ENCODE results near the gene ZWILCH. TPM values are rescaled to one million over a fixed set of nuclear protein-coding genes. Genes with fewer than 3 reads are reported as not detected.

The ZWILCH gene
- 20.0 and 23.4 TPM in 2 replicates for total RNA-seq

DNA sequence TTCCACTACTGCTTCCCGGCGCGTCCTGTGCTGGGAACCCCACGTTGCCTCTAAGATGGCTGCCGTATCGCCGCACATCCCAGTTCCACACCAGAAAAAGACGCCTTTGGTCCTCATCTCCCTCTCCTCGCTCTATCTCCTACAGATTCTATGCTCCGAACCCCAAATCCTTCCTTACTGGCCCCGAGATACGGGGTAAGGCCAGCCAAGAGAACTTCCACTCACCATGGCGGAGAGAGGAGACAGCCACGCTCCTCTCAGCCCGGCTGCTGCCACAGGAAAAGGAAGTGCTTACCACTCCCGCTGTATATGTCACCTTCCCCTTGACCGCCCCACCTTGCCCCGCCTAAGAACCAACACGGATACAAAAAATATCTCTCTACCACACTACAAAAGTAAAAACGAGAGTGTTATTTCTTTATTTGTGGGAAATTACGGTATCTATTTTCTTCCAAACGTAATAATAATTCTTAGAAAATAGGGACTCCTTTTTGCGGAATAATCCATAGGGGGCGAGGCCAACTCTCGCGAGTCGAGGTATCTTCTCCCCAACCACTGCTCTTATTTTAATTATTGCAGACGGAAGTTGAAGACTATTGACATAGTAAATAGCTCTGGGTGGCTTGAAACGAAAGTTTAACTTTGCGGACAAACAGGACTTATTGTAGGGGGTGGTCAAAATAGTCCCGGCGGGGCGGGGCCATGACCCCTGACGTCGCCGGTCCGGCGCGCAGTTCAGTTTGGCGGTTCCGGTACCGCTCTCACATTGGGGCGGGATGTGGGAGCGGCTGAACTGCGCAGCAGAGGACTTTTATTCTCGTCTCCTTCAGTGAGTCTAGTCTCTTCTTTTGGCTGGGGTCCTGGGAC, at the start of gene ZWILCH, which contains the start of gene RPL4:
Gene ZWILCH, plus strand, starts transcription at position 764 of the 867 bp plus-strand sequence. Its CDS starts 13 bp downstream, at position 777.
Gene RPL4, minus strand, starts transcription at position 293 of the 867 bp plus-strand sequence. Its CDS starts 65 bp downstream, at position 228.

DNA sequence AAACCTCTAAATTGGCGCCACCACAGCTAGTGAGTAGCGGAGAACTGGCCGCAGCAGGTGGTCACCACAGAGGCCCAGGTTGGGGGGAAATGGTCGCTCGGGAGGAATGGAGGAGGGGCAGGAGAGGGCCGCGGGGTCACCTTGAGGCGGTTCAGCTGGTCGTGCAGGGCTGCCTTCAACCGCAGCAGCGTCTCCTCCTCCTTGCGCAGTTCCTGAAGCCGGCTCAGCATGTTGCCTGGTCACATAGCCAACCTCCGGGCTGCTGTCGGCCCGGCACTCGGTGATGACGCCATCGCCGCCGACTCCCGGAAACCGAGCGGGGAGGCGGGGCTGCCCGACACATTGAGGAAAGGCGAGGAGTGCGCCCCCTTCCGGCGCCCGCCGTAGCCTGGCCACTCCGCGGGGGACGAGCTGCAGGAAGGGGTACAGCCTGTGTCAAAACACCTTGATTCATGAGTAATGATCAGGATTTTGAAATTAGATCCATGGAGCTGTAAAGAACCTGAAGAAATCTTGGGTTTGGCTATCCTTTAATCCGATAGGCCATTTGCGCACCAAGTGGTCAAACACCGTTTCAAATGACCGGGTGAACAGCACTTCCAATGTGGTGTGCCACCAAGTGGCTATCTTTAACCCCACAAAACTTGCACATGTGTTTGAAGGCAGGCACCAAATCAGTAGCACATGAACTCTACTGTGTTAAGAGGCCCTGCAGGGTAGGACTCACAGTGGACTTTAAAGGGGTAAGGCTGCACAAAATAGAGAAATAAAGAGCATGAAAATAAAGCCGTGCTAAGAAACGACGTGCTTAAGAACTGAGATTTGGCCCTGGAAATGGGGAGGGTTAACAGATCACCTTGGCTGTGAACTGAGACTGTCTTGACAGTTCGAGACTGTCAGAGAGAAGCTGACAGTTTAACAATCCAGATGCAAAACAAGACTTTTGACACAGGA, 7.3 kb upstream of the ZWILCH start, which contains the start of gene SNAPC5:
Gene SNAPC5, minus strand, starts transcription at position 261 of the 954 bp plus-strand sequence. Its CDS starts 31 bp downstream, at position 230.

DNA sequence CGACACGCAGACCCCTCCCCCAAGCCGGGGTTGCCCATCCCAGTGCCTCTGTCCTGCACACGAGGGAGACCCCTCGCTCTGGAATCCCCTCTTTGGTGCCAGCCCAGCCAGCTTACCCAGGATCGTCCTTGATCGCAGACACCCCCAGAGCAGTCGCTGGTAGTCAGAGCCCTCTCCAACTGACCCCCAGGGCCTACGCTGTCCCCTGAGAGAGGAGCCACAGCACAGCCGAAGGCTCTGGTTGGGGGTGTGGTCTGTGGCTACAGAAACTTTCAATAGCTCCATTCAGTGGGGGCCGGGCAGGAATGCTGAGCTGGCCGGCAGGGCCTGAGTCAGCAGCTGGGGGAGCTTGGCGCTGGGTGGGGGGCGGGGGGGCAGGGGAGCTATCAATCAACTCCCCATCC, 60.6 kb downstream of the ZWILCH start, which contains the start of gene LCTL:
Gene LCTL, minus strand, starts transcription at position 258 of the 404 bp plus-strand sequence. CDS start 633 bp downstream, outside the sequence.

Other genes with a start within 250 kb of the ZWILCH start
- gene DIS3L, start 211.8 kb upstream of the ZWILCH start, total RNA-seq = 27.2 and 32.6 TPM in 2 replicates
- gene TIPIN, start 148.6 kb upstream of the ZWILCH start, total RNA-seq = 14.2 and 16.8 TPM in 2 replicates
- gene MAP2K1, start 118.4 kb upstream of the ZWILCH start, total RNA-seq = 27.2 and 32.2 TPM in 2 replicates
- 28.0 and 34.7 TPM in 2 replicates for gene SNAPC5, start 7.6 kb upstream of the ZWILCH start, total RNA-seq
- 1,310 and 1,702 TPM in 2 replicates for gene RPL4, start 471 bp upstream of the ZWILCH start, total RNA-seq
- under 0.01 and 0.06 TPM in 2 replicates for gene LCTL, start 60.7 kb downstream of the ZWILCH start, total RNA-seq
- 55.4 and 73.9 TPM in 2 replicates for gene SMAD6, start 196.9 kb downstream of the ZWILCH start, total RNA-seq